CD4-positive, alpha-beta T cell treated with Interleukin-15 for 4 hours (primary cell): ENCODE results near the gene PBXIP1.
"Not testable (repeated sequence)": the region's sequence is repeated elsewhere in the genome, so short reads cannot be mapped to it uniquely, and the experiment has no call there.

Experiments
- DNase-seq: peaks from one replicate; pipeline ENCODE4 v3.0.0-alpha.2; 2020; ENCODE audit warnings: low spot score

Gene PBXIP1

GRCh38 chr1:154955718-154956543 lies at the start of gene PBXIP1:
Gene PBXIP1, minus strand, starts transcription at chr1:154956099. Its CDS starts 2,378 bp downstream, at chr1:154953721.
- DNase-seq = peak; percentile 96

- DNase-seq = no peak
These were observed 49.4 kb upstream of the PBXIP1 start for GRCh38 chr1:155005076-155006011.

DNA sequence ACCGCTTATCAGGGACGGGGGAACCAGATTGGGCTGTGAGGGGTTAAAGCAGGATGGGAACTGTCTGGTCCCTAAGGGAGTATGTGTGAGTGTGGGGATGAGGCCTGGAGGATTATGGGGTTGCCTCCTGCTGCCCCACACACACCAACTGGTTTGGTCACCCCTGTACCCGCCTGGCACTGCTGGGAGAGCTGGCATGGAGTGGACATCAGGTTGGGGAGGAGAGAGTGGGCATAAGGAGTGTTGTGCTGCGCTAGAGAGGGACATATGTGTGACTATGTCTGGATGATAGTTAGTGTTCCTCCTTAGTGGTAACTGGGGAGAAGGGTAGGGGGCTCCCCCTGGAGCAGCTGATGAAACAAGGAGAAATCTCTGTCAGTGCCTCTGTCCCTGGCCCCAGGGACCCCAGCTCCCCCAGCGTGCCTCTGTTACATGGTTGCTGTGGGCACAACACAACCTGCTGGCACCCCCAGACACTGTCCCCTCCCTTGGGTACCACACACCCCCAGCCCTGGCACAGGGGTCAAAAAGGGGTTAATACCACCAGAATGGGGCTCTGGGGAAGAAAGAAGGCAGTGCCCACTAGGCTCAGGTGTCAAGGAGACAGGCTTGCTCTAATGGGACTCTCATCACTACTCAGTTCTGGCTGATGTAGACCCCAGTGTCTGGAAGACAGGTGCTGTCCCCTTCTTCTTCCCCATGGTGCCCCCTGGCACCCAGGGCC lies 48.6 kb upstream of the PBXIP1 start:
- no peak for DNase-seq

GRCh38 chr1:155003766-155004351 lies 48.0 kb upstream of the PBXIP1 start:
- DNase-seq = no peak

DNA sequence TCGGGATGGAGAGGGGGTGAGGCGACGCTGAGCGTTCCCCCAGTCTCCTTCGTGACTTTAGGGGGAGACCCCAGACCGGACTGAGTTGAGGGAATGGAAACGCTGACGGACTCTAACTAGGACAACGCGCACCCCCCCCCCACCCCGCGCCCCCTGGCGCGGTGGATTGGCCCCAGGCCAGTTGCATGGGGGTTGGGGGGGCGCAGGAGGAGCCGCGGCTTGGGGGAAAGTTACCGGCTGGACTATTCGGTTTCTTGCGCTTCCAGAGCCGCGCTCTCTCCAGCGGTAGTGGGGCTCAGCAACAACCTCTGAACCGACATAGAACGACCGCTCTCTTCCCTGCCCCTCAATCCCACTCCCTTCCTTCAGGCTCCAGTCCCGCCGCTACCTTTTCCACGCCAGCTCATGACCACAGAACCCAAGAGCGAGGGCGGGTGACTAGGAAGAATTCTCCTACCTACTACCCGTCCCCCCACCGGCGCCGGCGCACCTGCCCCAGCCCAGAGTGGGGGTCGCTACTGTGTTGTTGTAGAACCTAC lies 47.4 kb upstream of the PBXIP1 start:
- no peak for DNase-seq

GRCh38 chr1:155002464-155003226 lies 46.7 kb upstream of the PBXIP1 start, which contains the start of gene ZBTB7B:
Gene ZBTB7B, plus strand, starts transcription at chr1:155002802. Its CDS starts 11,859 bp downstream, at chr1:155014661.
- no peak for DNase-seq

DNA sequence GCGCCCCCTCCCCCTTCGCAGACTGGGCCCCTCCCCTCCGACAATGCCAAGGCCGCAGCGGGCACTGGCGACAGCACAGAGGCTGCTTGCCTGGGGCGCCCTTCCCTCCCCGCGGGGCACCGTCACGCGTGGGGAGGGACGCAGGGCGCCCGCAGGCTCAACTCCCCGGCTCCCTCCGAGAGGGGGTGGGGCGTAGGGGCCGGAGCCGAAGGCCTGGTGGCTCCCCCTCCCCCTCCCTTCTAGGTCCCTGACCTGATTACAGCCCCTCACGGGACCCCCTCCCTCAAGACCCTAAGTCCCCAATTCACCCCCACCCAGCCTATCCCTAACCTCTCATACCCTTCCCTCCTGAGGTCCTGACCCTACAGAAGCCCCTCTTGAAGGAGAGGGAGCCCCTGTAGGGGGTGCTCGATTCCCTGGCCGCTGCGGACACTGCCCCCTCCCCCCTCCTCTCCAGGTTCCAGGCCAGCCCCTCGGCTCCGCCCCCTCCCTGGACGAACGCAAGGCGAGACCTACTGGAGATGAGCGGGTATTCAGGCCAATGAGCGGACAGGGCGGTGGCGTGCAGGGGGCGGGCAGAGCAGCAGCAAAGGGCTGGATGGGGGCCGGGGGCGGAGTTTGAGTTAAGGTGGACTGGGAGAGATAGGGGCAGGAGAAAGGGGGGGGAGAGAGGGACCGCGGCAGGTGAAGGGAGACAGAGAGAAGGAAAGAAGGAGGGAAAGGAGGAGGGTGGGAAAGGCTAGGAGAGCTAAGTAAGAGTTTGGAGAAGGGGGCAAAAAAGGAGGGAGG lies 46.0 kb upstream of the PBXIP1 start:
- peak; percentile 98 for DNase-seq

GRCh38 chr1:155001425-155001674 lies 45.5 kb upstream of the PBXIP1 start:
- DNase-seq = no peak

GRCh38 chr1:155000726-155001424 lies 45.0 kb upstream of the PBXIP1 start:
- DNase-seq = peak; percentile 74

GRCh38 chr1:155000411-155000725 lies 44.5 kb upstream of the PBXIP1 start:
- no peak for DNase-seq

GRCh38 chr1:154999571-155000410 lies 43.9 kb upstream of the PBXIP1 start:
- DNase-seq = peak; percentile 42

GRCh38 chr1:154998818-154999570 lies 43.1 kb upstream of the PBXIP1 start:
- peak; percentile 74 for DNase-seq

- DNase-seq = no peak
These were observed 42.4 kb upstream of the PBXIP1 start for GRCh38 chr1:154998201-154998780.

DNA sequence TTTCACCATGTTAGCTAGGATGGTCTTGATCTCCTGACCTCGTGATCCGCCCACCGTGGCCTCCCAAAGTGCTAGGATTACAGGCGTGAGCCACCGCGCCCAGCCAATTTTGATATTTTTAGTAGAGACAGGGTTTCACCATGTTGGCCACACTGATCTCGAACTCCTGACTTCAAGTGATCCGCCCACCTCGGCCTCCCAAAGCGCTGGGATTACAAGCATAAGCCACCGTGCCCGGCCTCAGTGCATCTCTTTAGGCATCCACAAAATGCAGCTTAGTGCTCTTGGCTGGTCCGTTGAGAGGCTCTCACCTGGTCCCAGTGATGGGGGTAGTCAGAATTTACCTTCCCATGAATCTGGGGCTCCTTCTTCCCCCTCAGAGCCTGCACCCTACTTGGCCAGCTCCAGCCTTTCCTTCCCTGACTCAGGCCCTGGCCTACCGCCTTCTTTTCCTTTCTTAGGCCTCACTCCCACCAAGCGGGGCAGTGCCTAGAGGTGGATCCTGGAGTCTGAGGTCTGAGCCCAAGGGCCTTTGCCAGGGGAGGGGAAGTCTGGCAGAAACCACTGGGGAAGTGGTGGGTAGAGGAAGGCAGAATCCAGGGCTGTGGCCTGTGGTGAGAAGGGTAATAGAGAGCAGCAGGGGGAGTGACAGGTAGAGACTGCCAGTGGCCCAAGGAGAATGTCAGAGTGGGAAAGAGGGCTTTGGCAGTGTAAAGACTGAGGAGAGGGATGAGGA lies 41.2 kb upstream of the PBXIP1 start:
- DNase-seq = no peak

- DNase-seq = not testable (repeated sequence)
These were observed 39.5 kb upstream of the PBXIP1 start for GRCh38 chr1:154995301-154995983.

- no peak for DNase-seq
These were observed 38.7 kb upstream of the PBXIP1 start for GRCh38 chr1:154994591-154994990.
